Measurements from ENCODE around the gene VENTX.
A peak's percentile ranks its signal among the peaks of the same experiment; 100 is the strongest.

Gene VENTX

GRCh38 chr10:133275684-133276092 lies 38.0 kb downstream of the VENTX start:
- peak; percentile 6 for DNase-seq

GRCh38 chr10:133276100-133276434 lies 38.4 kb downstream of the VENTX start:
- no peak for DNase-seq

GRCh38 chr10:133276435-133277201 lies 39.0 kb downstream of the VENTX start, which contains the start of gene ADAM8:
Gene ADAM8 (minus strand): TSS chr10:133276868. CDS start chr10:133276817, 51 bp downstream.
- DNase-seq, result no peak

GRCh38 chr10:133277277-133277992 lies 39.8 kb downstream of the VENTX start:
- DNase-seq, result no peak

- peak; percentile 62 for DNase-seq
These were observed 40.4 kb downstream of the VENTX start for GRCh38 chr10:133277993-133278576.

- DNase-seq, result peak; percentile 94
These were observed 41.1 kb downstream of the VENTX start for GRCh38 chr10:133278577-133279265.

GRCh38 chr10:133279326-133280226 lies 41.9 kb downstream of the VENTX start:
- peak; percentile 81 for DNase-seq

- no peak for DNase-seq
These were observed 42.9 kb downstream of the VENTX start for GRCh38 chr10:133280391-133281059.

GRCh38 chr10:133281084-133281483 lies 43.4 kb downstream of the VENTX start:
- DNase-seq, result no peak

- DNase-seq, result no peak
These were observed 44.1 kb downstream of the VENTX start for GRCh38 chr10:133281628-133282372.

- DNase-seq, result no peak
These were observed 45.3 kb downstream of the VENTX start for GRCh38 chr10:133282846-133283390.

GRCh38 chr10:133283931-133284330 lies 46.3 kb downstream of the VENTX start:
- DNase-seq, result no peak

- DNase-seq, result no peak
These were observed 47.6 kb downstream of the VENTX start for GRCh38 chr10:133285217-133285616.

- DNase-seq, result no peak
These were observed 48.7 kb downstream of the VENTX start for GRCh38 chr10:133286366-133286765.

- DNase-seq, result no peak
These were observed 50.3 kb downstream of the VENTX start for GRCh38 chr10:133287832-133288500.

- no peak for DNase-seq
These were observed 52.1 kb downstream of the VENTX start for GRCh38 chr10:133289761-133290160.

All from MV-4-11 (cell line).